GM19467 (cell line): ENCODE measurements around the gene ZNF132.
"Not testable (repeated sequence)": the region's sequence is repeated elsewhere in the genome, so short reads cannot be mapped to it uniquely, and the experiment has no call there.

ENCODE experiments used
- ATAC-seq: cut with Tn5 transposase; IDR thresholded peaks from one replicate; pipeline ENCODE4 v1.9.1; 2021; ENCODE audit warnings: mild to moderate bottlenecking, moderate library complexity; ENCODE audit not compliant: unreplicated experiment

The ZNF132 gene

DNA sequence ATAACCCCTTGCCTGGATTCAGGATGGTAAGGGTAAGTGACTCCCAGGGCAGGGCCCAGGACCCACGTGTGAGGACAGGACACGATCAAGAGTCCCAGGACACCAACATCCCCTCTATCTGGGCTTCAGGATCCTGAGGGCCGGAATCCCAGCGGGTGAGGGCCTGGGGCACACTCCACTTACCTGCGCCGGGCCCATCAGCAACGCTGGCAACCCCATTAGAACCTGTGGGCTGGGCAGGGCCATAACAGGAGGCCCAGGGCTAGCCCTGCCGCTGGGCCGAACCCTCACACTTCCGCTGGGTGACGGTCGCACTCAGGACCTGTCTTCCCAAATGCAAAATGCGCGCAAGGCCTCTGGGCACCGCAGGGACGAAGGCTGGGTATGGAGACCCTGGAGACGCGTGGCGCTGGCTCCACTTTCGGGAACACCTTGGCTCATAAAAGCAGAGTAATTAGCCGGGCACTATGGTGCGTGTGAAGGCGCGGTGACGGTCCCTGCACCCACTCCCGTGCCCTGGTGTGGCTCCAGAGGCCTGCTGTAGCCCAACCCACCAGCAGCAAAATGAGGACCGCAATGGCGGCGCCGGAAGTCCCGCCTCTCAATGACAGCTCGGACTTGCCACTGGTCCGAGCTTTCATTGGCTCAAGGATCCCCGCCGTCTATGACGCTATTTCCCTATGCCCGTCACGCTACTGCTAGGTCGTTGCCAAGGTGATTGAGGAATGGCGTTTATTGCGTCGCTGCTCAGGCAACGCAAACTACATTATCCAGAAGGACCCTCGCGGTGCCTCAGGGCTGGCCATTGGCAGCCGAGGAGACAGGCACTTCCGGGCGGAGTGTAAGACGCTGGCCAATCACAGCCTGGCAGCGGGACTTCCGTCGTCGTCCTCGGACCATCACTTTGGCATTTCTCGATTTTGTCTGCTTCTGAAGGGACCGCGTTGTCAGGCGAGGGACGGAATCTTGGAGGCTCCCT, at the start of gene ZNF132:
ZNF132 (minus strand) TSS at position 578 of the 979 bp plus-strand sequence; CDS start at position 246, 332 bp downstream.
- ATAC-seq, result peak; percentile 91

DNA sequence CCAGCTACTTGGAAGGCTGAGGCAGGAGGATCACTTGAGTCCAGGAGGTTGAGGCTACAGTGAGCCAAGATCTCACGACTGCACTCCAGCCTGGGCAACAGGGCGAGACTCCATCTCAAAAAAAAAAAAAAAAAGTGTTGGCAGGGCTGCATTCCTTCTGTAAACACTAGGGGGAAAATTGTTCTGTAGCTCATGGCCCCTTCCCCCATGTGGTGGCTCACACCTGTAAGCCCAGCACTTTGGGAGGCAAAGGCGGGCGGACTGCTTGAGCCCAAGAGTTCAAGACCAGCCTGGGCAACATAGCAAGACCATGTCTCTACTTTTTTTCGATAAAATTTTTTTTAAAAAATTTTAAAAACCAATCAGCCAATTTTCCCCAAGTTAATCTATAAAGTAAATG, 44.4 kb upstream of the ZNF132 start:
- not testable (repeated sequence) for ATAC-seq

DNA sequence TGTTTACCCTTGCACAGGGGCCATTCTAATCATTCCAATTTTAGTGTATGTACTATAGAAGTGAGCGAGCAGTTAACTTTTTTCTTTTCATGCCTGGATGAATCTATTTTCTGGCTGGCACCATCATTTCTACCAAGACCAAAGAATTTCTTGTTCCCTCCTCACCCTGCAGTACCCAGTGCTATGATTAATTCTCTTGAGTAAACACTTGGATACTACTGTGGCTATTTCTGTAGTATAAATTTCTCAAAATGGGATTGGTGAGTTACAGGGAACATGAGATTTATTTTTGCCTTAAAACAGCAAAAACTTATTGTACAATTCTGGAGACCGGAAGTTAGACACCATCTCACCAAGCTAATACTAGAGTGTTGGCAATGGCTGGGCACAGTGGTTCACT, 43.8 kb upstream of the ZNF132 start:
- ATAC-seq, result no peak

DNA sequence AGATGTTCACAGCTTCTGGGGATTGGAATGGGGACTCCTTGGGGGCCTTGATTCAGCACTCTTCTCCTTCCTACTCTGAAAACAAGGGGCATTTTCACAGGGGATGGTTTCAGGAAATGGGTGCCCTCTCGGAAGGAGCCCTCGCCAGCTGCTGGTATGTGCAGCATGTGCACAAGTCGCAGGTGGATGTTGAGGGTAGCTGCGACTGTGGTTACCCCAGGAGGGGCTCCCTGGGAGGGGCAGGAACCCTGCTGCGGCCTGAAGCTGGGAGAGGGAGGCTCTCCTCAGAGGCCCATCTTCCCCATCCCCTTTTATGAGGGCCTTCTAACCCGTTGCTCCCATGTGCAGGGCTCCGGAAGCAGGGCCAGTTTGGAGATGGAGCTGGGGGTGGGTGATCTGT, 42.4 kb upstream of the ZNF132 start:
- ATAC-seq, result no peak

DNA sequence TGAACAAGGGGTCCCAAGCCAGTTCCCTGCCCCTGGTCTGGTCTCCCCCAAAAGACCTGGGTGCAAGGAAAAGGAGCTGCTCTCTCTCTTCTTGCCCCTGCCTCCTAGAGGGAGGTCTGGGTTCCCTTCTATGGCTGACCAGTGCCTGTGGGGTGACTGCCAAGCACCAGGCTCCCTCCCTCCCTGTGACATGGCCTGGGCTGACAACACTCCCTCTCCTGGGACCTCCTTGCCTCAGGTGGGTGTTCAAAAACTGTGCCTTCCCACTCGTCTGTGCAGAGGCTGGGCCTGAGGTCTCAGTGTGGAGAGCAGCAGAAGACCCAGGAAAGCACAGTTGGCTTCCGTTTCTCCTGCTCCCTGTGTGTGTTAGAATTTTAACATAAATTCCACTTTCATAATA, 40.9 kb upstream of the ZNF132 start:
- no peak for ATAC-seq

DNA sequence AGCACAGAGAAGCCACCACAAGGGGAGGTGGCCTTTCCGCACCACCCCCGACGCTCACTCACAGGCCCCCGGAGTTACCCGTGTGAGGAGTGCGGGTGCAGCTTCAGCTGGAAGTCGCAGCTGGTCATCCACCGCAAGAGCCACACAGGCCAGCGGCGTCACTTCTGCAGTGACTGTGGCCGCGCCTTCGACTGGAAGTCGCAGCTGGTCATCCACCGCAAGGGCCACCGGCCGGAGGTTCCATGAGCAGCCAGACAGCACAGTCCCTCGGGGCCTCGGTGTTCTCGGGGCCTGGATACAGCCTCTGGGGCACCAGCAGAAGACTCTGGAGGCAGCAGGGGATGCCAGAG, 40.5 kb upstream of the ZNF132 start:
- no peak for ATAC-seq

DNA sequence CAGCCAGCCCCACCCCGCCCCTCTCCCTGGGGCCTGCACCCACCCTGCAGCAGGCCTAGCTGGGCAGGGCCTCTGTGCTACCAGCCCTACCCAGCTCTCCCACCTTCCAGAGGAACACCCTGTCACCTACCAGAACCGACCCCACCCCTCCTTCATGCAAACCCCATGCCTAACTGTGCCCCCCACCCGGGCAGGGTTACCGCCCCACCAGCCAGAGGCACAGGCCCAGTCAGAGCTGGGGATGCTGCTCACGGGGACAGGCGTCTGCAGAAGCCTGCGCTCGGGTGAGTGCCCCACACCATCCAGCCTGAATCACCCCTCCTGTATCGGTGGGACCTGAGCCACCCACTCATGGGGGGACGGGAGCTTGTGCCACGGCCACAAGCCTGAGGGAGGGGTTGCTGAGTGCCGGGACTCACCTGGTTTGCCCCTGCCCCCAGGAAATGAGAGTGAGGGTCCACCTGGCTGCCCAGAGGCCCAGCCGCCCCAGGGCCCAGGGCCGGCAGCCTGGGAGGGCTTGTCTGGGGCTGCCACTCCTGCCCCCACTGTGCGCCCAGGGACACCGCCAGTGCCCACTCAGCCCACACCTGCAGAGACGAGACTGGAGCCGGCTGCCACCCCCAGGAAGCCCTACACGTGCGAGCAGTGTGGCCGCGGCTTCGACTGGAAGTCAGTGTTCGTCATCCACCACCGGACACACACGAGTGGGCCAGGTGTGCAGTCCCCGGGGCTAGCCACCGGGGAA, 40.0 kb upstream of the ZNF132 start:
- no peak for ATAC-seq

DNA sequence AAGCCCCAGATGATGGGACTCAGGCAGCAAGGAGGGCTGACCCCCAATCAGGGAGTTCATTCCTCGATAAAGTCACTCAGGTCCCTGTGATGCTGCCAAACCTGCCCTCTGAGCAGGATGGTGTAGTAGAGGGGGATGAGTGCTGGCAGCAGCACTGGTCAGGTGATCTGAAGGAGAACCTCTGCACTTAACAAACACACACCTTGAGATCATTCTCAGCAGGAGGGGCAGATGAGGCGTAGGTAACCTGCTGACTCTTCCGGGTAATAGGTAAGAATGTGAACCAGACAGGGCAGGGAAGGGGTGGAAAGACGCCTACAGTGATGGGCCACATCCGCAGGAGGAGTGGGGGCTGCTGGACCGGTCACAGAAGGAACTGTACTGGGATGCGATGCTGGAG, 39.4 kb upstream of the ZNF132 start:
- ATAC-seq, result no peak

DNA sequence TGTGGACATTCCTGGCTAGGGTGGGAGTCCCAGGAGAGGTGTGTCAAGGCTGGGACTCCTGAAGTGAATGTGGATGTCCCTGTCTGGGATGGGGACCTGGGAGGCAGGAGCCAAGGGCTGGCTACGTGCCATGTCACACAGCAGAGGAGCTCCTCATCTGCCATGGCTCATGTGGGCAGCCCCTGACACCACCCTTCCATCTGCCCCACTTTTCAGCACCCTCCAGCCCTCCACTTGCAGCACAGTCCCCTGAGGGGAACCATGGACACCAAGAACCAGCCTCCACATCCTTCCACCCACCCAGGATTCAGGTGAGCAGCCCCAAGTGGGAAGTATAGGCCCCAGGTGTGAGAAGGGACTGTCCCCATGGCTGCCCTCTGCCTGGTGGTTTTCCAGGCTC, 37.9 kb upstream of the ZNF132 start:
- no peak for ATAC-seq

DNA sequence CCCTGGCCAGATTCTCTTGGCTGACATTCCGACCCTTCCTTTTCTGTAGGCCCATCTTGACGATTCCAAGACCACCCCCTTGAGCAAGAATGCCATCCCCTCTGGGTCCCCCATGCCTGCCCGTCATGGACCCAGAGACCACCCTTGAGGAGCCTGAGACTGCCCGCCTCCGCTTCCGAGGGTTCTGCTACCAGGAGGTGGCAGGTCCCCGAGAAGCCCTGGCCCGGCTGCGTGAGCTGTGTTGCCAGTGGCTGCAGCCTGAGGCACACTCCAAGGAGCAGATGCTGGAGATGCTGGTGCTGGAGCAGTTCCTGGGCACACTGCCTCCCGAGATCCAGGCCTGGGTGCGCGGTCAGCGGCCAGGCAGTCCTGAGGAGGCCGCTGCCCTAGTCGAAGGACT, 37.2 kb upstream of the ZNF132 start:
- ATAC-seq, result no peak

DNA sequence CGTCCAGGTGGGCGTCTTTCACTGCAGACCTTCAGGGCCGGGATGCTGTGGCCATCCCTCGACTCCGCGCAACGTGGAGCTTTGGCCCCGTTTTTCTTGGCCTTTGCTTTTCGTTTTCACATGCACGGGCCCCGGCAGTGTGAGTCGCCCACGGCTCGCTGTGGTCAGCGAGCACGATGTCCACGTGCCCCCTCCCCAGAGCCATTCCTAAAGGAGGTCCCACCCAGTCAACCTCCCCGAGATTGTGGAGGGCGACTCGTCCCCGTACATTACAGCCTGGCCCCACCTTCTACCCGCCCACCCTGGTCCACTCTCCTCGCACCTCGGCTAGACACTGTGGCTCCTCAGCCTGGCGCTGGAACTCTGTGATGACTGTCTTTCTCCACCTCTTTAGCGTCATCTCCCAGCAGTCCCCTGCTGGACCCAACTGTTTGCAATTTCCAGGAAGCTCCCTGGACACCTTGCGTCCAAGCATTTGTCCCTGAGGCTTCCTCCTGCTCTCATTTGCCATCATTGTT, 36.6 kb upstream of the ZNF132 start:
- no peak for ATAC-seq

DNA sequence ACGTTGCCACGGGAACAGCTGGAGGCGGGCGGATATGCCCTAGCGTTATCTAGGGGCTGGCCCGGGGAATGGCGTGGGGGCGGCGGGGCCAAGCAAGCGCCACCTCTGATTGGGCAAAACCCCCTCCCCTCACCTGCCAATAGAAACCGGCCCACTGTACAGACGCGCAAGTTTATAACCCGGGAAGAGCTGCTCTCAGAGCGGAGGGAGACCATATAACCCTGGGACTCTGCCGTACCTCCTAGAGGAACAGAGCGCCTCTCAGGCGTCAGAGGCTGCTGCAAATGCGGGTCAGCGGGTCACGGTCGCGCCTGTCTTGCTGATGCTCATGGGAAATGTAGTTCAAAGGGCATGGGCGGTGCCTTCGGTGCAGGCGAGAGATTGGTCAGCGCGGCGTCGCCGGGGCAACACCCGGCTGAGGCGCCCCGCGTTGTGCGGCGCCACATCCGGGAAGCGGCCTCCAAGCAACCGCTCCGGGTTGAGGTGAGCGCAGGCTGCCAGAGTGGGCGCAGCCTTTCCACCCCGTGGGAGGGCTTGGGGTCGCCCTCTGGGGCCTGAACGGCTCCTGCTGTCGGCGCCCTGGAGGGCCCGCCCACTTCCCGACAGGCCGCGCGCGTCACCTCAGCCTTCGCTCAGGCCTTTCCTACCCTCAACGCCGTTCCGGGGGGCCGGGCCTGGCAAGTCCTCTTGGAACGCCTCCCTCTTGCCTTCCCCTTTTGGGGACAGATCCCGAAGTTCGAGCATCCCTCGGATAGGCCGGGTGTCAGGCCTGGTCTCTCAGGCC, 36.0 kb upstream of the ZNF132 start, which contains the start of gene ZNF446:
ZNF446 (plus strand) TSS at position 639 of the 784 bp plus-strand sequence. CDS start 867 bp downstream, outside the sequence.
- peak; percentile 79 for ATAC-seq

DNA sequence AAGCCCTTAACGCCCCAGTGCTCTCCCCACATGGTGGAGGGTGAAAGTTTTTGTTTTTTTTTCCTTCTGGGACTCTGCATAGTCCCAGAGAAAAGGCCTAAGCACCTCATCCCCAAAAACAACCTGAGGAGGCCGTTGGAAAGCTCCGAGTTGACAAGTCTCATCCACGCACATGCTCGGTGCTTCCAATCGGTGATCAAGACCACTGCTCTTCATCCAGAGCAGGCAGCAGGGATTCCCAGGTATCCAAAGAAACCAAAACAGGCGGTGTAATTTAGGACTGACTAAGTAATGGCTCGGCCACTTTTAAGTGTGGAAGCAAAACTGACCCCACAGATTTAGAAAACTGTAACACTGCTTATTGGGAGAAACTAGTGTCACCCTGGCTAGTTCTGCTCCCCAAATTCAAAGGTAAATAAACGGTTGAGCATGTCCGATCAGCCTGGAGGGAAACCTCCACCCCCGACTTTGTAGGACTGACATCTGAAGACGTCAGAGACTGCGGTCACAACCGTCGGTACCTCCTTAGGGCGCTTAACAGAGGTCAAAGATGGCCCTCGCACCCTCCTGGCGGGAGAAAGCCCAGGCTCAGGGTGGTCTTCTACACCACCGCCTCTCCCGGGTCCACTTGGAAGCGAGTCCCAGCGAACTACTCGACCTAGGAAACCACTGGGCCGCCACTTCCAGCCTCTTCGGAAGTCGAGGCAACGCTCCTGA, 35.2 kb upstream of the ZNF132 start:
- peak; percentile 4 for ATAC-seq

DNA sequence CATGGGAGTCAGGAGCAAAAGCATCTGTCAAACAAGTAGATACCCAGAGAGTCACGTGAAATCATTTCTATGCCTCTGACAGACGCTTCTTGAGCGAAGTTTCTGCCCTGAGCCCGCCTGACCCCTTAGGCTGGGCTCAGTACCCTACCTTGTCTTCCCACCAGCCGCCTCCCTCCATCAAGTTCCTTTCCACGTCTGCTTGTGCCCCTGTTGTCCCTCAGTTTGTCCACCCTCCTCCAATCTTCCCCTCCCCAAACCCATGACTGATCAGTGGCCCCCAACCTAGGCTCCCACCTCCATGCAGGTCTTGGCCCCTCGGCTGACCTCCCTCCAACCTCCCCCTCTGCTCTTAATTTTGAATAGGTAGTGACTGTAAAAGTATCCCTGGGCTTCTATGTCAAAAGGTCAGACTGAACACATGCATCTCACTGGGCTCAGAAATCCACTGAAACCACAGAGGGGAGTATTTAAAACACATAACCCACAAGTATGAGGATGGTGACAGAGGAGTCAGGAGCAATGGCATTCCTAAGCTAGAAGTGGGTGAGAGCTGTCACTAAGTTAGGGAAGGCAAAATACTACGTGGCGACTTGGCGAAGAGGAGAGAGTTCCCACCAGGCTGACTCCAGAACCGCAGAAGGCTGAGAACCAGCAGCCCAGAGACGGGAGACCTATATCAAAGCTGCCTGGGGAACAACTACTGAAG, 34.5 kb upstream of the ZNF132 start:
- ATAC-seq, result no peak

DNA sequence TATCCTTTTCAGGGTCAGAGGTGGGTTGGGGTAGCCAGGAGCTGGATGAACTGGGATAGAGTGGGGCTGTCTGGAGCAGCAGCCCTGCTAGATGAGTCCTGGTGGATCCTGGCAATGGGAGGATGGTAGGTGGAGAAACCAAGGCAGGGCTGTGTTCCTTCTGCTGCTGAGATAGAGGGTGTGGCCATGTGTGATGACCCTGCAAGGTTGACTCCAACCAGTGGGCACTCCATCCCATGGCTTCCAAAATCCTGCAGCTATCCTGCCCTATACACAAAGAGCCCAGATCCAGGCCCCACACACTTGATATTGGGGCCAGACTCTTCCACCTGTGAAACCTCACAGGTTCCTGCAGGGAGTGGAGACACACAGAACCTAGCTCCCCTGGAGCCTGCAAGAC, 33.8 kb upstream of the ZNF132 start:
- ATAC-seq, result no peak

DNA sequence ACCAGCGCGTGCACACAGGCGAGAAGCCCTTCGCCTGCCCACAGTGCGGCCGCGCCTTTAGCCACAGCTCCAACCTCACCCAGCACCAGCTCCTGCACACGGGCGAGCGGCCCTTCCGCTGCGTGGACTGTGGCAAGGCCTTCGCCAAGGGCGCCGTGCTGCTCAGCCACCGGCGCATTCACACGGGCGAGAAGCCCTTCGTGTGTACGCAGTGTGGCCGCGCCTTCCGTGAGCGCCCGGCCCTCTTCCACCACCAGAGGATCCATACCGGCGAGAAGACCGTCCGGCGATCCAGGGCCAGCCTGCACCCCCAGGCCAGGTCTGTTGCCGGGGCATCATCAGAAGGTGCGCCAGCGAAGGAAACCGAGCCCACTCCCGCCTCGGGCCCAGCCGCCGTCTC, 31.8 kb upstream of the ZNF132 start:
- no peak for ATAC-seq

DNA sequence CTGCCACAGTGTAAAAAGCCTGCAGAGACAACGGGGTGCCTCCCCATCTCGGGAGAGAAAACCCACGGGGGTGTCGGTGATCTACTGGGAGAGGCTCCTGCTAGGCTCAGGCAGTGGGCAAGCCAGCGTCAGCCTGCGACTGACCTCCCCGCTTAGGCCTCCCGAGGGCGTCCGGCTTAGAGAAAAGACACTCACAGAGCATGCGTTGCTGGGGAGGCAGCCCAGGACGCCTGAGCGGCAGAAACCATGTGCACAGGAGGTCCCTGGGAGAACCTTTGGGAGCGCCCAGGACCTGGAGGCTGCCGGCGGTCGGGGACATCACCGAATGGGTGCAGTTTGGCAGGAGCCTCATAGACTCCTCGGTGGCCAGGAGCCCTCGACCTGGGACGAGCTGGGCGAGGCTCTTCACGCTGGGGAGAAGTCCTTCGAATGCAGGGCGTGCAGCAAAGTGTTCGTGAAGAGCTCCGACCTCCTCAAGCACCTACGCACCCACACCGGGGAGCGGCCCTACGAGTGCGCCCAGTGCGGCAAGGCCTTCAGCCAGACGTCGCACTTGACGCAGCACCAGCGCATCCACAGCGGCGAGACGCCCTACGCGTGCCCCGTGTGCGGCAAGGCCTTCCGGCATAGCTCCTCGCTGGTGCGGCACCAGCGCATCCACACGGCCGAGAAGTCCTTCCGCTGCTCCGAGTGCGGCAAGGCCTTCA, 31.0 kb upstream of the ZNF132 start:
- not testable (repeated sequence) for ATAC-seq

DNA sequence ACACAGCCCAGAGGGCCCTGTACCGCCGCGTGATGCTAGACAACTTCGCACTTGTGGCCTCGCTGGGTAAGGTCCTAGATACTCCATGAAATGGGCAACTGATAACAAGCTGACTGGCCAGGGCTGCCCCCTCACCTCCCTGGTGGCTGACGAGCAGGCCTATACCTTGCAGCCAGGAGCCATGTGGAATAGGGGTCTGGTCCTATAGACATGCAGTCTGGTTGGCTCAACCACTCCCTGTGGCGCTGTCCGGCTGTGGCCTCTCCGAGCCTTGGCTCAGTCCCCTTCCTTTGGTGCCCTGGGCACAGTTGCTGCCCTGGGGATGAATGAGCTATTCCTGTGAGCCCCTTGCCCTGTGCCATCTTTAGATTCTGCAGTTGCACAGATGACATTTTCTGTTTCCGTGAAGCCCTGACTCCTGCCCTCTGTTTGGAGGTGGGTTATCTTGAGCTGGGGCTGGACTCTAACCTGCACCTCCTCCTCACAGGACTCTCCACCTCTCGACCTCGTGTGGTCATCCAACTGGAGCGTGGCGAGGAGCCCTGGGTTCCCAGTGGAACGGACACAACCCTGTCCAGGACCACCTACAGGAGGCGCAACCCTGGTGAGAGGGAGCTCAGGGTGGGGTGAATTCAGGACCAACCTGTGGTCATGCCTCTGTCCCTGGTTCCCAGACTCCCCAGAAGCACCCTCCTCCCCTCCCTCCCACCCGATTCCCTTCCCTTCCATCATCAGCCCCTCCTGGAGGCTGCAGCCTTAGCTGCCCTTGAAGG, 29.5 kb upstream of the ZNF132 start:
- no peak for ATAC-seq
